BLaER1 treated with 17β-estradiol and CSF1 and Interleukin-3, amounts not matched to agents 10 nM and 100 nM (cell line): ENCODE measurements around the gene DNASE1L3.
A peak's percentile ranks its signal among the peaks of the same experiment; 100 is the strongest.
"Not testable (repeated sequence)": the region's sequence is repeated elsewhere in the genome, so short reads cannot be mapped to it uniquely, and the experiment has no call there.

Source experiments
- H3K27ac ChIP-seq, 11 experiments: shearing (Covaris generic); formaldehyde crosslinking; 2 replicates each; pipeline ENCODE4 v1.8.1; 2022
- H3K27me3 ChIP-seq, 11 experiments: shearing (Covaris generic); formaldehyde crosslinking; 2 replicates each; pipeline ENCODE4 v1.8.1; 2022
- H3K36me3 ChIP-seq, 11 experiments: shearing (Covaris generic); formaldehyde crosslinking; 2 replicates each; pipeline ENCODE4 v1.8.1; 2022
- H3K4me1 ChIP-seq, 10 experiments: shearing (Covaris generic); formaldehyde crosslinking; 2 replicates each; pipeline ENCODE4 v1.8.1; 2022
- H3K4me2 ChIP-seq, 11 experiments: shearing (Covaris generic); formaldehyde crosslinking; 2 replicates each; pipeline ENCODE4 v1.8.1; 2022
- H3K4me3 ChIP-seq, 10 experiments: shearing (Covaris generic); formaldehyde crosslinking; 2 replicates each; pipeline ENCODE4 v1.8.1; 2022
- H3K9ac ChIP-seq, 11 experiments: shearing (Covaris generic); formaldehyde crosslinking; 2 replicates each; pipeline ENCODE4 v1.8.1; 2022
- H3K9me3 ChIP-seq, 11 experiments: shearing (Covaris generic); formaldehyde crosslinking; replicated peaks in 1 of 11; 2 replicates each; pipeline ENCODE4 v1.8.1; 2022
- H4K20me1 ChIP-seq, 11 experiments: shearing (Covaris generic); formaldehyde crosslinking; 2 replicates each; pipeline ENCODE4 v1.8.1; 2022
- Cebpa-rat ChIP-seq, 11 experiments: shearing (Covaris generic); IDR thresholded peaks; 2 replicates each; pipeline ENCODE4 v1.8.1; 2022

The DNASE1L3 gene

GRCh38 chr3:58249358-58250092 is 38.8 kb upstream of the DNASE1L3 start:
- Histone ChIP-seq H3K9me3 (no peaks in the 10 kb centered on the region), H3K4me1 (peaks cover 0 to 7% (median 0%) of the 10 kb centered on the region in 10 experiments; a peak in 5 of 20 replicates), H3K9ac (0 out of 22 replicates have a peak overlapping the region, but pooled peaks of 1 of the 11 experiments have one; percentile 11), H4K20me1 (peaks cover 0 to 30% (median under 1%) of the 10 kb centered on the region in 11 experiments; a peak in 8 of 22 replicates), H3K36me3 (peaks cover 0 to 18% (median 0%) of the 10 kb centered on the region in 11 experiments; a peak in 7 of 22 replicates), H3K4me2 (peak overlapping the region in 2 of 11 experiments; percentile 3 to 35; a peak in 3 of 22 replicates), H3K27ac (no peak overlapping the region), H3K27me3 (no peaks in the 10 kb centered on the region), H3K4me3 (no peak overlapping the region)
- no peak for TF ChIP-seq Cebpa-rat (IDR thresholded peaks at IDR 0.05)

GRCh38 chr3:58246148-58247047 is 35.6 kb upstream of the DNASE1L3 start:
- no peak for TF ChIP-seq Cebpa-rat (IDR thresholded peaks at IDR 0.05)
- Histone ChIP-seq H3K9ac (no peak overlapping the region), H3K9me3 (no peaks in the 10 kb centered on the region), H3K27me3 (no peaks in the 10 kb centered on the region), H3K4me1 (peaks cover 0 to 7% (median 0%) of the 10 kb centered on the region in 10 experiments; a peak in 5 of 20 replicates), H3K36me3 (peaks cover 0 to 12% (median 0%) of the 10 kb centered on the region in 11 experiments; a peak in 4 of 22 replicates), H3K4me3 (no peak overlapping the region), H3K4me2 (no peak overlapping the region), H3K27ac (no peak overlapping the region), H4K20me1 (peaks cover 0 to 49% (median 14%) of the 10 kb centered on the region in 11 experiments; a peak in 11 of 22 replicates)

- no peak overlapping the region for H3K9ac ChIP-seq
- no peak overlapping the region for H3K27ac ChIP-seq
- H3K4me1 ChIP-seq = peaks cover 0 to 6% (median 0%) of the 10 kb centered on the region in 10 experiments; a peak in 2 of 20 replicates
- H3K27me3 ChIP-seq = no peaks in the 10 kb centered on the region
- H3K4me3 ChIP-seq = no peak overlapping the region
- no peak for TF ChIP-seq Cebpa-rat (IDR thresholded peaks at IDR 0.05)
- no peak overlapping the region for H3K4me2 ChIP-seq
- no peaks in the 10 kb centered on the region for H3K36me3 ChIP-seq
- peaks cover 0 to 48% (median 15%) of the 10 kb centered on the region in 11 experiments; a peak in 12 of 22 replicates for H4K20me1 ChIP-seq
- H3K9me3 ChIP-seq = no peaks in the 10 kb centered on the region
Observed at GRCh38 chr3:58243976-58244585, 33.3 kb upstream of the DNASE1L3 start.

DNA sequence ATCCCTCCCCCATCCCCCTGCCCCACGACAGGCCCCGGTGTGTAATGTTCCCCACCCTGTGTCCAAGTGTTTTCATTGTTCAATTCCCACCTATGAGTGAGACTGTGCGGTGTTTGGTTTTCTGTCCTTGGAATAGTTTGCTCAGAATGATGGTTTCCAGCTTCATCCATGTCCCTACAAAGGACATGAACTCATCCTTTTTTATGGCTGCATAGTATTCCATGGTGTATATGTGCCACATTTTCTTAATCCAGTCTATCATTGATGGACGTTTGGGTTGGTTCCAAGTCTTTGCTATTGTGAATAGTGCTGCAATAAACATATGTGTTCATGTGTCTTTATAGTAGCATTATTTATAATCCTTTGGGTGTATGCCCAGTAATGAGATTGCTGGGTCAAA is 32.1 kb upstream of the DNASE1L3 start:
- H3K36me3 ChIP-seq, H3K4me2 ChIP-seq, H3K9me3 ChIP-seq, H3K27me3 ChIP-seq, H3K9ac ChIP-seq, H3K27ac ChIP-seq, H3K4me3 ChIP-seq: not testable (repeated sequence)
- H4K20me1 ChIP-seq = peaks cover 0 to 48% (median 15%) of the 10 kb centered on the region in 11 experiments; a peak in 11 of 22 replicates
- H3K4me1 ChIP-seq = peaks cover 6 to 10% (median 7%) of the 10 kb centered on the region in 10 experiments; a peak in 18 of 20 replicates

- H3K4me1 ChIP-seq = peaks cover 6 to 10% (median 7%) of the 10 kb centered on the region in 10 experiments; a peak in 18 of 20 replicates
- H3K27ac ChIP-seq = no peak overlapping the region
- TF ChIP-seq Cebpa-rat (IDR thresholded peaks at IDR 0.05) = no peak
- no peak overlapping the region for H3K4me3 ChIP-seq
- H3K9ac ChIP-seq = no peak overlapping the region
- H3K27me3 ChIP-seq = 0 out of 22 replicates have a peak, but pooled peaks cover 0 to 3% (median 0%) of the 10 kb centered on the region in 11 experiments
- H3K36me3 ChIP-seq = no peaks in the 10 kb centered on the region
- no peak overlapping the region for H3K4me2 ChIP-seq
- H4K20me1 ChIP-seq = peaks cover 0 to 45% (median 15%) of the 10 kb centered on the region in 11 experiments; a peak in 11 of 22 replicates
- H3K9me3 ChIP-seq = no peaks in the 10 kb centered on the region
Observed at GRCh38 chr3:58242340-58242739, 31.6 kb upstream of the DNASE1L3 start.

GRCh38 chr3:58241306-58242044 is 30.7 kb upstream of the DNASE1L3 start:
- Histone ChIP-seq H4K20me1 (peaks cover 0 to 37% (median 15%) of the 10 kb centered on the region in 11 experiments; a peak in 11 of 22 replicates), H3K4me2 (no peak overlapping the region; a peak in 1 of 22 replicates), H3K9ac (peak overlapping the region in 1 of 11 experiments; percentile 26; a peak in 1 of 22 replicates), H3K27me3 (0 out of 22 replicates have a peak, but pooled peaks cover 0 to 3% (median 0%) of the 10 kb centered on the region in 11 experiments), H3K36me3 (no peaks in the 10 kb centered on the region), H3K4me3 (no peak overlapping the region), H3K9me3 (no peaks in the 10 kb centered on the region), H3K4me1 (peaks cover 12 to 16% (median 13%) of the 10 kb centered on the region in 10 experiments), H3K27ac (no peak overlapping the region)
- TF ChIP-seq Cebpa-rat (IDR thresholded peaks at IDR 0.05) = no peak

GRCh38 chr3:58238830-58239229 is 28.1 kb upstream of the DNASE1L3 start:
- peak overlapping the region; percentile 69 to 97 (median 90) for H3K4me3 ChIP-seq

More at GRCh38 chr3:58238830-58239229, 28.1 kb upstream of the DNASE1L3 start:
- no peaks in the 10 kb centered on the region for H3K9me3 ChIP-seq
- H3K4me1 ChIP-seq = peaks cover 13 to 17% (median 15%) of the 10 kb centered on the region in 10 experiments
- H3K36me3 ChIP-seq = no peaks in the 10 kb centered on the region
- no peak for TF ChIP-seq Cebpa-rat (IDR thresholded peaks at IDR 0.05)
- peak overlapping the region; percentile 85 to 99 (median 97) for H3K4me2 ChIP-seq
- H4K20me1 ChIP-seq = peaks cover 0 to 22% (median 10%) of the 10 kb centered on the region in 11 experiments; a peak in 9 of 22 replicates
- H3K27me3 ChIP-seq = 0 out of 22 replicates have a peak, but pooled peaks cover 0 to 3% (median 0%) of the 10 kb centered on the region in 11 experiments
- peak overlapping the region; percentile 69 to 83 (median 80); a peak in 19 of 22 replicates for H3K9ac ChIP-seq
- H3K27ac ChIP-seq = no peak overlapping the region
